Measurements from ENCODE around the gene CALCB.

GRCh38 chr11:15107730-15108515 lies 34.5 kb downstream of the CALCB start:
- no peak for TF ChIP-seq RAD21 (IDR thresholded peaks at IDR 0.05; ENCODE audit: insufficient read depth, low read depth, low read length)
- no peak for TF ChIP-seq CTCF (IDR thresholded peaks at IDR 0.05 in 2 of 3, conservative IDR thresholded peaks at IDR 0.05 in 1 of 3; ENCODE audit: control insufficient read depth in 2 of 3, extremely low read depth in 1 of 3, insufficient read depth in 1 of 3, low read depth in 3 of 3, low read length in 3 of 3)
- TF ChIP-seq ZNF217 (IDR thresholded peaks at IDR 0.05), result no peak
- no peak for TF ChIP-seq NFIC (IDR thresholded peaks at IDR 0.05; ENCODE audit: low read depth, low read length)
- TF ChIP-seq SIN3A (IDR thresholded peaks at IDR 0.05; ENCODE audit: low read depth, low read length), result no peak
- TF ChIP-seq BHLHE40 (IDR thresholded peaks at IDR 0.05; ENCODE audit: borderline replicate concordance in 1 of 2, low read depth in 2 of 2, low read length in 1 of 2), result no peak
- no peak for TF ChIP-seq EZH2 (IDR thresholded peaks at IDR 0.05; ENCODE audit: borderline replicate concordance, control insufficient read depth, low read depth, low read length)
- TF ChIP-seq MTA3 (IDR thresholded peaks at IDR 0.05; ENCODE audit: borderline replicate concordance, low read length), result no peak
- TF ChIP-seq HDAC6 (IDR thresholded peaks at IDR 0.05; ENCODE audit: unreplicated experiment), result no peak
- TF ChIP-seq YBX1 (IDR thresholded peaks at IDR 0.05), result no peak
